Adipocyte (in vitro differentiated cells): ENCODE data around the gene UBE2R2.
"Not testable (repeated sequence)": the region's sequence is repeated elsewhere in the genome, so short reads cannot be mapped to it uniquely, and the experiment has no call there.

ENCODE experiments used
- DNase-seq: peaks from one replicate; pipeline ENCODE4 v3.0.0-alpha.2; 2015; ENCODE audit warnings: low read depth
- H3K27me3 ChIP-seq: replicated peaks from 2 replicates; pipeline ENCODE4 v1.7.0; 2013; ENCODE audit warnings: mild to moderate bottlenecking, low read length, moderate library complexity; ENCODE audit not compliant: control insufficient read depth, insufficient read depth
- H3K36me3 ChIP-seq: 2 replicates; pipeline ENCODE4 v1.7.0; 2013; ENCODE audit warnings: low read length, mild to moderate bottlenecking, moderate library complexity; ENCODE audit not compliant: control insufficient read depth, insufficient read depth, severe bottlenecking
- H3K4me1 ChIP-seq: 2 replicates; pipeline ENCODE4 v1.7.0; 2013; ENCODE audit warnings: mild to moderate bottlenecking, low read length, moderate library complexity; ENCODE audit not compliant: control insufficient read depth, insufficient read depth
- H3K4me3 ChIP-seq: 2 replicates; pipeline ENCODE4 v1.7.0; 2013; ENCODE audit warnings: mild to moderate bottlenecking, low read length, moderate library complexity
- H3K9ac ChIP-seq: 2 replicates; pipeline ENCODE4 v1.7.0; 2013; ENCODE audit warnings: mild to moderate bottlenecking, low read length, moderate library complexity
- H3K9me3 ChIP-seq: 2 replicates; pipeline ENCODE4 v1.7.0; 2013; ENCODE audit warnings: mild to moderate bottlenecking, low read length, moderate library complexity; ENCODE audit not compliant: control insufficient read depth

UBE2R2 gene

GRCh38 chr9:33818847-33819500 is 2.0 kb downstream of the UBE2R2 start:
- Histone ChIP-seq H3K4me3 (peak overlapping the region; percentile 92), H3K9me3 (no peaks in the 10 kb centered on the region), H3K27me3 (no peaks in the 10 kb centered on the region), H3K4me1 (peaks cover 46% of the 10 kb centered on the region), H3K36me3 (no peaks in the 10 kb centered on the region), H3K9ac (peak overlapping the region; percentile 99)
- DNase-seq, result peak; percentile 60

- Histone ChIP-seq H3K4me3 (peak overlapping the region; percentile 92), H3K4me1 (peaks cover 33% of the 10 kb centered on the region)
Observed at GRCh38 chr9:33820231-33820745, 3.3 kb downstream of the UBE2R2 start.

GRCh38 chr9:33823801-33824200 is 6.8 kb downstream of the UBE2R2 start:
- Histone ChIP-seq H3K9me3 (no peaks in the 10 kb centered on the region), H3K4me1 (peaks cover 23% of the 10 kb centered on the region), H3K9ac (no peak overlapping the region), H3K4me3 (no peak overlapping the region), H3K36me3 (no peaks in the 10 kb centered on the region), H3K27me3 (no peaks in the 10 kb centered on the region)
- DNase-seq, result no peak

More at GRCh38 chr9:33820231-33820745, 3.3 kb downstream of the UBE2R2 start:
- Histone ChIP-seq H3K36me3 (no peaks in the 10 kb centered on the region), H3K27me3 (no peaks in the 10 kb centered on the region), H3K9ac (peak overlapping the region; percentile 71), H3K9me3 (no peaks in the 10 kb centered on the region)
- peak; percentile 28 for DNase-seq

GRCh38 chr9:33827285-33827684 is 10.3 kb downstream of the UBE2R2 start:
- H3K4me3 ChIP-seq, H3K9me3 ChIP-seq, H3K4me1 ChIP-seq, H3K9ac ChIP-seq, DNase-seq, H3K27me3 ChIP-seq, H3K36me3 ChIP-seq: not testable (repeated sequence)

- not testable (repeated sequence) for H3K9me3 ChIP-seq, H3K4me3 ChIP-seq, H3K9ac ChIP-seq, DNase-seq, H3K36me3 ChIP-seq, H3K4me1 ChIP-seq, H3K27me3 ChIP-seq
Observed at GRCh38 chr9:33829641-33830230, 12.8 kb downstream of the UBE2R2 start.

GRCh38 chr9:33835625-33836260 is 18.8 kb downstream of the UBE2R2 start:
- no peaks in the 10 kb centered on the region for H3K27me3 ChIP-seq
- DNase-seq, result no peak
- H3K4me3 ChIP-seq, result peak overlapping the region; percentile 4
- peaks cover 48% of the 10 kb centered on the region for H3K4me1 ChIP-seq
- H3K9me3 ChIP-seq, result no peaks in the 10 kb centered on the region
- H3K36me3 ChIP-seq, result no peaks in the 10 kb centered on the region
- peak overlapping the region; percentile 2 for H3K9ac ChIP-seq

- not testable (repeated sequence) for H3K9me3 ChIP-seq, H3K36me3 ChIP-seq, H3K27me3 ChIP-seq, H3K9ac ChIP-seq
- Histone ChIP-seq H3K4me1 (peaks cover 54% of the 10 kb centered on the region), H3K4me3 (peak overlapping the region; percentile 4)
- peak; percentile 92 for DNase-seq
Observed at GRCh38 chr9:33836261-33836660, 19.3 kb downstream of the UBE2R2 start.

- no peaks in the 10 kb centered on the region for H3K27me3 ChIP-seq
- no peak overlapping the region for H3K4me3 ChIP-seq
- H3K4me1 ChIP-seq, result peaks cover 56% of the 10 kb centered on the region
- no peaks in the 10 kb centered on the region for H3K9me3 ChIP-seq
- no peaks in the 10 kb centered on the region for H3K36me3 ChIP-seq
- peak overlapping the region; percentile 53 for H3K9ac ChIP-seq
- no peak for DNase-seq
Observed at GRCh38 chr9:33837138-33837537, 20.2 kb downstream of the UBE2R2 start.

GRCh38 chr9:33840381-33840780 is 23.4 kb downstream of the UBE2R2 start:
- no peak overlapping the region for H3K4me3 ChIP-seq
- H3K9ac ChIP-seq, result peak overlapping the region; percentile 21
- no peak for DNase-seq
- H3K36me3 ChIP-seq, result no peaks in the 10 kb centered on the region
- no peaks in the 10 kb centered on the region for H3K9me3 ChIP-seq
- peaks cover 51% of the 10 kb centered on the region for H3K4me1 ChIP-seq
- H3K27me3 ChIP-seq, result no peaks in the 10 kb centered on the region

- Histone ChIP-seq H3K4me3 (no peak overlapping the region), H3K9me3 (no peaks in the 10 kb centered on the region), H3K4me1 (peaks cover 39% of the 10 kb centered on the region), H3K27me3 (no peaks in the 10 kb centered on the region), H3K9ac (no peak overlapping the region), H3K36me3 (no peaks in the 10 kb centered on the region)
- DNase-seq, result no peak
Observed at GRCh38 chr9:33843312-33843961, 26.5 kb downstream of the UBE2R2 start.

- no peaks in the 10 kb centered on the region for H3K9me3 ChIP-seq
- H3K9ac ChIP-seq, result no peak overlapping the region
- H3K4me1 ChIP-seq, result peaks cover 22% of the 10 kb centered on the region
- no peaks in the 10 kb centered on the region for H3K36me3 ChIP-seq
- DNase-seq, result no peak
- H3K27me3 ChIP-seq, result no peaks in the 10 kb centered on the region
- H3K4me3 ChIP-seq, result no peak overlapping the region
Observed at GRCh38 chr9:33846231-33846630, 29.3 kb downstream of the UBE2R2 start.
